Stomach (tissue), 9 donors: ENCODE measurements around the gene HORMAD2. TPM values are rescaled to one million over a fixed set of nuclear protein-coding genes. Genes with fewer than 3 reads are reported as not detected.
"Not testable (repeated sequence)": the region's sequence is repeated elsewhere in the genome, so short reads cannot be mapped to it uniquely, and the experiment has no call there.

Source experiments
- DNase-seq, 2 donors: peaks; one replicate each; pipeline versions ENCODE4 v3.0.0 to v3.0.0-alpha.2; 2013 to 2019
- H3K27ac ChIP-seq, 5 donors: fragments of 200-600 bp in 4 of 5; sonication (generic) in 4 of 5; one replicate each; pipeline ENCODE4 v1.5.1; 2013 to 2019; ENCODE audit warnings: mild to moderate bottlenecking in 1 of 5, moderate library complexity in 1 of 5
- H3K27me3 ChIP-seq, 3 donors: fragments of 200-600 bp; sonication (generic); one replicate each; pipeline ENCODE4 v1.5.1; 2017 to 2019; ENCODE audit warnings: mixed run types in 1 of 3
- H3K36me3 ChIP-seq, 4 donors: fragments of 200-600 bp; sonication (generic); 1 replicate in 3 of 4; 2 replicates in 1 of 4; pipeline ENCODE4 v1.5.1; 2016 to 2019
- H3K4me1 ChIP-seq, 4 donors: fragments of 200-600 bp; sonication (generic); one replicate each; pipeline ENCODE4 v1.5.1; 2016 to 2019
- H3K4me3 ChIP-seq, 4 donors: fragments of 200-600 bp; sonication (generic) in 3 of 4; one replicate each; pipeline ENCODE4 v1.5.1; 2016 to 2019; ENCODE audit warnings: mild to moderate bottlenecking in 1 of 4
- H3K9me3 ChIP-seq, 4 donors: fragments of 200-600 bp; sonication (generic); one replicate each; pipeline ENCODE4 v1.5.1; 2016 to 2019
- EP300 ChIP-seq: sonication (generic); formaldehyde crosslinking; IDR thresholded peaks from one replicate; pipeline ENCODE4 v1.6.1; 2017; ENCODE audit warnings: antibody characterized with exemption
- POLR2A ChIP-seq, 4 donors: fragments of 450-650 bp; IDR thresholded peaks; one replicate each; pipeline ENCODE4 v1.6.1; 2016; ENCODE audit warnings: antibody characterized with exemption in 4 of 4, control low read depth in 2 of 4, mild to moderate bottlenecking in 1 of 4, moderate library complexity in 1 of 4
- POLR2AphosphoS5 ChIP-seq, 3 donors: sonication (generic); formaldehyde crosslinking; IDR thresholded peaks; one replicate each; pipeline ENCODE4 v1.6.1; 2016; ENCODE audit warnings: antibody characterized with exemption in 3 of 3
- WGBS, 5 donors: extraction: QIAGEN DNeasy Blood & Tissue Kit in 3 of 5; methylation state at CpG; one replicate each; pipeline versions ENCODE4 v1.1.5 to v1.1.7; 2013 to 2018; 5-methylcytosine and 5-hydroxymethylcytosine counted together
- intact Hi-C: fragments of 100-400 bp; cut with DNase I; formaldehyde crosslinking; loops from one replicate; pipeline ENCODE4 v1.15.1; 2023; ENCODE audit warnings: low total_unique reads
- polyA plus RNA-seq, 3 donors: library from polyadenylated mRNA; stranded (reverse); fragments of 200-250 nt; gene quantifications; one replicate each; pipeline ENCODE4 v1.2.3, GENCODE V29; 2013
- total RNA-seq, 5 donors: library from RNA; depleted of rRNA; stranded (reverse); fragments of >200 nt; gene quantifications; one replicate each; pipeline versions ENCODE4 v1.1.0 to v1.2.3, GENCODE V29; 2014 to 2016
- TF ChIP-seq, protein P1 (sequence below), 7 experiments: fragments of 450-650 bp in 4 of 7; fragments of 200-600 bp in 3 of 7; sonication (generic) in 3 of 7; IDR thresholded peaks; one replicate each; pipeline ENCODE4 v1.5.1; 2016 to 2019; ENCODE audit warnings: antibody characterized with exemption in 7 of 7, control low read depth in 2 of 7, mild to moderate bottlenecking in 1 of 7
- donor health status: healthy with polysubstance abuse.
- donor health status: Bipolar disorder and iron deficiency.
- donor health status: healthy.

Gene HORMAD2
- total and polyA plus RNA-seq, 8 donors: not detected

DNA sequence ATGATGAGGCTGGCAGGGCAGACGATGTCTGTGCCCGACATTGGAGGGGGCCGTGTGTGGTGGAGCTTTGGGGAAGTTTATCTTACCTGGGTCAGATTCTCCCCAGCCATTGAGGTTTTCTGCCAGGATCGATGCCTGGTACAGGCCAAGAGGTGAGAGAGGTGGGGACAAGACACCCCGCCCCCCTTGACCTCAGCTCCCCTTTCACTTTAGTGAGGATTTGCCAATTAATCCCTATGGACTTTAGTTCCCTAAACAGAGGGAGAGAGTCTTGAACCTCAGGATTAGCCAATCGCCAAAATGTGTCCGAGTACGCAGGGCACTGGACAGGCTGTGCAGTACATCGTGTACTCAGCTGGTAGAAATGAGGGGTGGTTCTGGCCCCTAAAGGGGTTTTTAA lies 541 bp downstream of the HORMAD2 start:
- DNase-seq: no peak
- Histone ChIP-seq H3K4me1 (peaks cover 0 to 14% (median 3%) of the 10 kb centered on the region in 4 donors), H3K9me3 (no peaks in the 10 kb centered on the region), H3K36me3 (no peaks in the 10 kb centered on the region), H3K27ac (no peak overlapping the region), H3K4me3 (no peak overlapping the region), H3K27me3 (peaks cover 0 to 18% (median 12%) of the 10 kb centered on the region in 3 donors)
- TF ChIP-seq, protein P1, sequence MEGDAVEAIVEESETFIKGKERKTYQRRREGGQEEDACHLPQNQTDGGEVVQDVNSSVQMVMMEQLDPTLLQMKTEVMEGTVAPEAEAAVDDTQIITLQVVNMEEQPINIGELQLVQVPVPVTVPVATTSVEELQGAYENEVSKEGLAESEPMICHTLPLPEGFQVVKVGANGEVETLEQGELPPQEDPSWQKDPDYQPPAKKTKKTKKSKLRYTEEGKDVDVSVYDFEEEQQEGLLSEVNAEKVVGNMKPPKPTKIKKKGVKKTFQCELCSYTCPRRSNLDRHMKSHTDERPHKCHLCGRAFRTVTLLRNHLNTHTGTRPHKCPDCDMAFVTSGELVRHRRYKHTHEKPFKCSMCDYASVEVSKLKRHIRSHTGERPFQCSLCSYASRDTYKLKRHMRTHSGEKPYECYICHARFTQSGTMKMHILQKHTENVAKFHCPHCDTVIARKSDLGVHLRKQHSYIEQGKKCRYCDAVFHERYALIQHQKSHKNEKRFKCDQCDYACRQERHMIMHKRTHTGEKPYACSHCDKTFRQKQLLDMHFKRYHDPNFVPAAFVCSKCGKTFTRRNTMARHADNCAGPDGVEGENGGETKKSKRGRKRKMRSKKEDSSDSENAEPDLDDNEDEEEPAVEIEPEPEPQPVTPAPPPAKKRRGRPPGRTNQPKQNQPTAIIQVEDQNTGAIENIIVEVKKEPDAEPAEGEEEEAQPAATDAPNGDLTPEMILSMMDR (IDR thresholded peaks at IDR 0.05): no peak
- TF ChIP-seq EP300: no peak
- no peak for TF ChIP-seq POLR2AphosphoS5 (IDR thresholded peaks at IDR 0.05)
- no peak for TF ChIP-seq POLR2A (IDR thresholded peaks at IDR 0.05)
- intact Hi-C loops: no loop called here
- WGBS, 5 donors: 83 to 91% (median 89%) methylated on average over 9 of the region's 9 CpGs

DNA sequence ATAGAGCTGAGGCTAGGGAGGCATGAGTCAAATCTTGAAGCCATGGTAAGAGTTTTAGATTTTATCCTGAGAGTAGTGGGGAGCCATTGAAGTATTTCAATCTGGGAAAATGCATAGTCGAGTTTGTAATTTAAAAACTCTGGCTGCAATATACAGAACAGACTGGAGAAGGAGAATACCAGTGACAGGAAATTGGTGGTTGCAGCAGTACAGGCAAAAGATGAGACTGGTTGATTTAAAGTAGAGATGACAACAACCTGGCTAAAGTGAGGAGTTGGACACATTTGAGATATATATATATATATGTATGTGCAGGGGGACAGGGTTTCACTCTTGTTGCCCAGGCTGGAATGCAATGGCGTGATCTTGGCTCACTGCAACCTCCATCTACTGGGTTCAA lies 6.2 kb downstream of the HORMAD2 start:
- no peak for DNase-seq
- WGBS, 5 donors: 78 to 88% (median 82%) methylated on average over 2 of the region's 2 CpGs
- intact Hi-C loops: no loop called here
- TF ChIP-seq, protein P1 (IDR thresholded peaks at IDR 0.05): no peak
- TF ChIP-seq POLR2A (IDR thresholded peaks at IDR 0.05): no peak
- TF ChIP-seq POLR2AphosphoS5 (IDR thresholded peaks at IDR 0.05): no peak
- TF ChIP-seq EP300: no peak
- Histone ChIP-seq H3K27me3 (no peaks in the 10 kb centered on the region), H3K4me1 (peaks cover 0 to 11% (median 0%) of the 10 kb centered on the region in 4 donors), H3K27ac (no peak overlapping the region), H3K9me3 (no peaks in the 10 kb centered on the region), H3K36me3 (no peaks in the 10 kb centered on the region), H3K4me3 (no peak overlapping the region)

DNA sequence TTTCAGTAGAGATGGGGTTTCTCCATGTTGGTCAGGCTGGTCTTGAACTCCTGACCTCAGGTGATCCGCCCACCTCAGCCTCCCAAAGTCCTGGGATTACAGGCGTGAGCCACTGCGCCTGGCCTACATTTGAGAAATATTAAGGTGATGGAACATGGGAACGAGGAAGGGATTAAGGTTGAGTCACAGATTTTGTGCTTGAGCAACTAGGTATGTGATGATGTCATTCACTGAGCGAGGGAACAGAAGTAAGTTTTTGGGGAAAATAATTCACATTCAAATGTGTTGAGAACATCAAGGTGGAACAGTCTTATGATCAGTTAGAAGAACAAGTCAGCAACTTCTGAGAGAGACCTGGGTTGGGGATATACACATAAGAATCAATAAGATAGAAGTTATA lies 6.8 kb downstream of the HORMAD2 start:
- H3K27me3 ChIP-seq, H3K4me3 ChIP-seq, H3K36me3 ChIP-seq, H3K27ac ChIP-seq, intact Hi-C loops, H3K9me3 ChIP-seq, DNase-seq: not testable (repeated sequence)
- 77 to 91% (median 87%) methylated on average over 5 of the region's 5 CpGs for WGBS, 5 donors
- peaks cover 0 to 11% (median 0%) of the 10 kb centered on the region in 4 donors for H3K4me1 ChIP-seq

DNA sequence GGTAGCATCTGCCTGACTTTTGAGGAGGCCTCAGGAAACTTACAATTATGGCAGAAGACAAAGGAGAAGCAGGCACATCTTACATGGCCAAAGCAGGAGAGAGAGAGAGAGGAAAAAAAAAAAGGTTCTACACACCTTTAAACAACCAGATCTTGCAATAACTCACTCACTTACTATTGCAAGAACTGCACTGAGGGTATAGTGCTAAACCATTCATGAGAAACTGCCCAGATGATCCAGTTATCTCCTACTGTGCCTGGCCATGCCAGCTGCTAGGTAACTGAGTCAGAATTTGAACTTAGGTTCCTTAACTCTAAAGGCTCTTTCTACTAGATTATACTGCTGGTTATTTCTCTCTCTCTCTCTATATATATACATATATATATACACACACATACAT lies 7.3 kb downstream of the HORMAD2 start:
- no peak for DNase-seq
- peaks cover 0 to 1% (median 0%) of the 10 kb centered on the region in 3 donors for H3K27me3 ChIP-seq
- peaks cover 0 to 2% (median 0%) of the 10 kb centered on the region in 4 donors for H3K9me3 ChIP-seq
- TF ChIP-seq EP300 (no peak), POLR2A (IDR thresholded peaks at IDR 0.05) (no peak), POLR2AphosphoS5 (IDR thresholded peaks at IDR 0.05) (no peak)
- TF ChIP-seq, protein P1 (IDR thresholded peaks at IDR 0.05): no peak
- no peak overlapping the region for H3K27ac ChIP-seq
- intact Hi-C loops: no loop called here
- H3K4me1 ChIP-seq: peaks cover 0 to 11% (median 0%) of the 10 kb centered on the region in 4 donors
- H3K36me3 ChIP-seq: no peaks in the 10 kb centered on the region
- H3K4me3 ChIP-seq: no peak overlapping the region

DNA sequence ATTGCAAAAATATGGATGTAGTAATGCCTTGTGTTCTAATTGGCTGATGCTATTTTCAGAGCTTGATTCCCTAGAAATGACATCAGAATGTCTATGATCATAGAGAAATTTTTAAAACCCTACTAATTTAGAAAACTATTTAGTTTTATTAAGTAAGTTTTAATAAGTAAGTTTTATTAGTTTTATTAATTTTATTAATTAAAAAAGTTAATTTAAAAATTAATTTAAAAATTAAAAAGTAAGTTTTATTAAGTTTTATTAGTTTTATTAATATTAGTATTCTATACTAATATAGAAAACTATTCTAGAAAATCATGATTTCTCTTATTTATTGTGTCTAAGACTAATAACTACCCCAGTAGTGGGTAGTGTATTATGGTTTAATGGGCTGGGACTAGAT lies 8.2 kb downstream of the HORMAD2 start:
- no peak overlapping the region for H3K27ac ChIP-seq
- no peak for DNase-seq
- intact Hi-C loops: no loop called here
- peaks cover 0 to 11% (median 0%) of the 10 kb centered on the region in 4 donors for H3K4me1 ChIP-seq
- no peak overlapping the region for H3K4me3 ChIP-seq
- TF ChIP-seq POLR2A (IDR thresholded peaks at IDR 0.05): no peak
- no peak for TF ChIP-seq POLR2AphosphoS5 (IDR thresholded peaks at IDR 0.05)
- TF ChIP-seq, protein P1 (IDR thresholded peaks at IDR 0.05): no peak
- TF ChIP-seq EP300: no peak
- no peaks in the 10 kb centered on the region for H3K36me3 ChIP-seq
- peaks cover 0 to 5% (median 0%) of the 10 kb centered on the region in 4 donors for H3K9me3 ChIP-seq
- H3K27me3 ChIP-seq: peaks cover 0 to 5% (median 0%) of the 10 kb centered on the region in 3 donors
